Measurements from ENCODE around the gene STARD4. TPM values are rescaled to one million over a fixed set of nuclear protein-coding genes. Genes with fewer than 3 reads are reported as not detected.
A peak's percentile ranks its signal among the peaks of the same experiment; 100 is the strongest.

Gene STARD4
- total and polyA plus RNA-seq, 7 experiments from 2014 or later = 3.7 to 70.8 (median 12.3) TPM

- Mint-ChIP-seq H3K4me1 (peaks cover 17 to 47% (median 28%) of the 10 kb centered on the region in 7 donors), H3K27ac (peak overlapping the region in 3 of 9 donors; percentile 4 to 44 (median 17)), H3K36me3 (peaks cover 0 to 11% (median 0%) of the 10 kb centered on the region in 5 donors), H3K4me3 (peak overlapping the region in 5 of 10 donors; percentile 10 to 91 (median 27)), H3K27me3 (no peaks in the 10 kb centered on the region), H3K9me3 (no peaks in the 10 kb centered on the region)
- CTCF ChIA-PET = no interaction called here
- no peaks in the 10 kb centered on the region for H3K27me3 ChIP-seq (ENCODE audit: control insufficient read depth in 2 of 2, insufficient read depth in 2 of 2, low read length in 2 of 2)
- intact Hi-C loops (cut with micrococcal nuclease) = loop anchor here (5.0 to 10.0 kb wide), 8 partner anchors 359 to 2001 kb away; partner anchors contain the start of genes SLC25A46 (in 2 of the 2), DCP2 (in 1 of the 2), MAN2A1 (in 1 of the 2) and YTHDC2 (in 1 of the 2)
- no peak overlapping the region for H3K27ac ChIP-seq (ENCODE audit: low read depth, low read length)
- POLR2A ChIA-PET = no interaction called here
- no peak for ATAC-seq
- no peaks in the 10 kb centered on the region for H3K36me3 ChIP-seq (ENCODE audit: control insufficient read depth in 2 of 3, insufficient read depth in 3 of 3, low read length in 3 of 3)
- no peak for DNase-seq
- H3K9me3 ChIP-seq (ENCODE audit: control insufficient read depth in 2 of 3, low read length in 3 of 3) = no peaks in the 10 kb centered on the region
- H3K4me3 ChIP-seq (ENCODE audit: low read length) = no peak overlapping the region
- peaks cover 0 to 14% of the 10 kb centered on the region in 2 donors for H3K4me1 ChIP-seq (ENCODE audit: control insufficient read depth in 2 of 2, insufficient read depth in 2 of 2, low read length in 2 of 2)
These were observed 1.8 kb upstream of the STARD4 start for GRCh38 chr5:111514087-111514486.

GRCh38 chr5:111513131-111513520 lies 791 bp upstream of the STARD4 start:
- CTCF ChIA-PET = interaction anchor here (0.5 kb wide), 1 partner anchor 25 kb away, joined by 3 read pairs; no protein-coding TSS in a partner anchor
- H3K27me3 Mint-ChIP-seq = no peaks in the 10 kb centered on the region
- Histone ChIP-seq H3K4me1 (ENCODE audit: control insufficient read depth in 2 of 2, insufficient read depth in 2 of 2, low read length in 2 of 2) (peaks cover 0 to 14% of the 10 kb centered on the region in 2 donors), H3K27ac (ENCODE audit: low read depth, low read length) (peak overlapping the region; percentile 73), H3K36me3 (ENCODE audit: control insufficient read depth in 2 of 3, insufficient read depth in 3 of 3, low read length in 3 of 3) (no peaks in the 10 kb centered on the region), H3K27me3 (ENCODE audit: control insufficient read depth in 2 of 2, insufficient read depth in 2 of 2, low read length in 2 of 2) (no peaks in the 10 kb centered on the region), H3K9me3 (ENCODE audit: control insufficient read depth in 2 of 3, low read length in 3 of 3) (no peaks in the 10 kb centered on the region), H3K4me3 (ENCODE audit: low read length) (peak overlapping the region; percentile 81)
- H3K36me3 Mint-ChIP-seq = peaks cover 0 to 13% (median 0%) of the 10 kb centered on the region in 5 donors
- DNase-seq (peak in 2 of 9 donors; percentile 4 to 75), ATAC-seq (no peak)
- H3K4me1 Mint-ChIP-seq = peaks cover 17 to 52% (median 28%) of the 10 kb centered on the region in 7 donors
- POLR2A ChIA-PET = interaction anchor here (0.6 to 1.7 kb wide), 4 partner anchors 17 to 421 kb away, joined by 4 to 6 read pairs (median 5); partner anchors contain the start of gene WDR36
- peak overlapping the region; percentile 90 to 98 (median 94) for H3K27ac Mint-ChIP-seq
- H3K9me3 Mint-ChIP-seq = no peaks in the 10 kb centered on the region
- intact Hi-C loops (cut with micrococcal nuclease) = loop anchor here (2.0 to 10.0 kb wide), 9 partner anchors 288 to 2002 kb away; partner anchors contain the start of genes SLC25A46 (in 2 of the 2), CAMK4 (in 1 of the 2), DCP2 (in 1 of the 2) and MAN2A1 (in 1 of the 2)
- H3K4me3 Mint-ChIP-seq = peak overlapping the region; percentile 91 to 100 (median 98)

- Histone ChIP-seq H3K4me1 (ENCODE audit: control insufficient read depth in 2 of 2, insufficient read depth in 2 of 2, low read length in 2 of 2) (peaks cover 0 to 17% of the 10 kb centered on the region in 2 donors), H3K9me3 (ENCODE audit: control insufficient read depth in 2 of 3, low read length in 3 of 3) (no peaks in the 10 kb centered on the region), H3K36me3 (ENCODE audit: control insufficient read depth in 2 of 3, insufficient read depth in 3 of 3, low read length in 3 of 3) (no peaks in the 10 kb centered on the region), H3K27ac (ENCODE audit: low read depth, low read length) (peak overlapping the region; percentile 73), H3K27me3 (ENCODE audit: control insufficient read depth in 2 of 2, insufficient read depth in 2 of 2, low read length in 2 of 2) (no peaks in the 10 kb centered on the region), H3K4me3 (ENCODE audit: low read length) (peak overlapping the region; percentile 81)
- CTCF ChIA-PET = interaction anchor here (1.7 to 3.4 kb wide), 2 partner anchors 20 to 354 kb away, joined by 5 to 10 read pairs; no protein-coding TSS in a partner anchor
- Mint-ChIP-seq H3K9me3 (no peaks in the 10 kb centered on the region), H3K27ac (peak overlapping the region; percentile 90 to 98 (median 94)), H3K4me1 (peaks cover 17 to 56% (median 28%) of the 10 kb centered on the region in 7 donors), H3K27me3 (no peaks in the 10 kb centered on the region), H3K36me3 (peaks cover 0 to 15% (median 0%) of the 10 kb centered on the region in 5 donors), H3K4me3 (peak overlapping the region; percentile 91 to 100 (median 98))
- no peak for DNase-seq
- intact Hi-C loops (cut with micrococcal nuclease) = loop anchor here (1.0 to 10.0 kb wide), 17 partner anchors 8 to 2003 kb away; partner anchors contain the start of genes MAN2A1 (in 2 of the 2), NREP (in 2 of the 2), SLC25A46 (in 2 of the 2) and WDR36 (in 2 of the 2)
- no peak for ATAC-seq
- POLR2A ChIA-PET = interaction anchor here (0.7 to 1.7 kb wide), 7 partner anchors 12 to 1467 kb away, joined by 3 to 6 read pairs (median 4); partner anchors contain the start of gene WDR36
These were observed 432 bp downstream of the STARD4 start for GRCh38 chr5:111511831-111512374.

GRCh38 chr5:111511174-111511830 lies 1.0 kb downstream of the STARD4 start:
- H3K27ac ChIP-seq (ENCODE audit: low read depth, low read length) = peak overlapping the region; percentile 73
- H3K36me3 ChIP-seq (ENCODE audit: control insufficient read depth in 2 of 3, insufficient read depth in 3 of 3, low read length in 3 of 3) = no peaks in the 10 kb centered on the region
- H3K27me3 Mint-ChIP-seq = no peaks in the 10 kb centered on the region
- POLR2A ChIA-PET = interaction anchor here (0.6 to 1.2 kb wide), 6 partner anchors 11 to 1468 kb away, joined by 3 to 5 read pairs (median 4); partner anchors contain the start of gene WDR36
- H3K27ac Mint-ChIP-seq = peak overlapping the region; percentile 90 to 98 (median 94)
- no peak for DNase-seq
- H3K4me1 Mint-ChIP-seq = peaks cover 17 to 60% (median 28%) of the 10 kb centered on the region in 7 donors
- H3K36me3 Mint-ChIP-seq = peaks cover 0 to 15% (median 0%) of the 10 kb centered on the region in 5 donors
- peak overlapping the region; percentile 91 to 100 (median 98) for H3K4me3 Mint-ChIP-seq
- CTCF ChIA-PET = interaction anchor here (1.7 to 3.4 kb wide), 2 partner anchors 20 to 353 kb away, joined by 5 to 10 read pairs; no protein-coding TSS in a partner anchor
- ATAC-seq = no peak
- H3K9me3 Mint-ChIP-seq = no peaks in the 10 kb centered on the region
- intact Hi-C loops (cut with micrococcal nuclease) = loop anchor here (1.0 to 10.0 kb wide), 9 partner anchors 10 to 2003 kb away; partner anchors contain the start of genes SLC25A46 (in 2 of the 2), DCP2 (in 1 of the 2), MAN2A1 (in 1 of the 2) and YTHDC2 (in 1 of the 2)
- peaks cover 0 to 17% of the 10 kb centered on the region in 2 donors for H3K4me1 ChIP-seq (ENCODE audit: control insufficient read depth in 2 of 2, insufficient read depth in 2 of 2, low read length in 2 of 2)
- H3K9me3 ChIP-seq (ENCODE audit: control insufficient read depth in 2 of 3, low read length in 3 of 3) = no peaks in the 10 kb centered on the region
- no peaks in the 10 kb centered on the region for H3K27me3 ChIP-seq (ENCODE audit: control insufficient read depth in 2 of 2, insufficient read depth in 2 of 2, low read length in 2 of 2)
- peak overlapping the region; percentile 81 for H3K4me3 ChIP-seq (ENCODE audit: low read length)

- Mint-ChIP-seq H3K36me3 (peaks cover 0 to 16% (median 0%) of the 10 kb centered on the region in 5 donors), H3K9me3 (no peaks in the 10 kb centered on the region), H3K4me1 (peaks cover 17 to 65% (median 30%) of the 10 kb centered on the region in 7 donors), H3K27ac (peak overlapping the region in 2 of 9 donors; percentile 5 to 11), H3K27me3 (no peaks in the 10 kb centered on the region), H3K4me3 (peak overlapping the region in 1 of 10 donors; percentile 95)
- no peaks in the 10 kb centered on the region for H3K27me3 ChIP-seq (ENCODE audit: control insufficient read depth in 2 of 2, insufficient read depth in 2 of 2, low read length in 2 of 2)
- DNase-seq = no peak
- ATAC-seq = no peak
- no peaks in the 10 kb centered on the region for H3K9me3 ChIP-seq (ENCODE audit: control insufficient read depth in 2 of 3, low read length in 3 of 3)
- no peak overlapping the region for H3K27ac ChIP-seq (ENCODE audit: low read depth, low read length)
- CTCF ChIA-PET = no interaction called here
- POLR2A ChIA-PET = interaction anchor here (0.8 to 1.4 kb wide), 4 partner anchors 9 to 15 kb away, joined by 3 to 7 read pairs (median 4); no protein-coding TSS in a partner anchor
- no peaks in the 10 kb centered on the region for H3K36me3 ChIP-seq (ENCODE audit: control insufficient read depth in 2 of 3, insufficient read depth in 3 of 3, low read length in 3 of 3)
- peaks cover 0 to 17% of the 10 kb centered on the region in 2 donors for H3K4me1 ChIP-seq (ENCODE audit: control insufficient read depth in 2 of 2, insufficient read depth in 2 of 2, low read length in 2 of 2)
- H3K4me3 ChIP-seq (ENCODE audit: low read length) = no peak overlapping the region
- intact Hi-C loops (cut with micrococcal nuclease) = no loop called here
These were observed 3.2 kb downstream of the STARD4 start for GRCh38 chr5:111509119-111509518.

GRCh38 chr5:111507276-111507675 lies 5.1 kb downstream of the STARD4 start:
- peak overlapping the region in 1 of 10 donors; percentile 36 for H3K4me3 Mint-ChIP-seq
- H3K27ac ChIP-seq (ENCODE audit: low read depth, low read length) = no peak overlapping the region
- intact Hi-C loops (cut with micrococcal nuclease) = no loop called here
- no peaks in the 10 kb centered on the region for H3K27me3 ChIP-seq (ENCODE audit: control insufficient read depth in 2 of 2, insufficient read depth in 2 of 2, low read length in 2 of 2)
- H3K4me1 Mint-ChIP-seq = peaks cover 17 to 58% (median 22%) of the 10 kb centered on the region in 7 donors
- no peaks in the 10 kb centered on the region for H3K9me3 ChIP-seq (ENCODE audit: control insufficient read depth in 2 of 3, low read length in 3 of 3)
- H3K27me3 Mint-ChIP-seq = no peaks in the 10 kb centered on the region
- H3K36me3 ChIP-seq (ENCODE audit: control insufficient read depth in 2 of 3, insufficient read depth in 3 of 3, low read length in 3 of 3) = no peaks in the 10 kb centered on the region
- DNase-seq (no peak), ATAC-seq (no peak)
- peaks cover 0 to 20% (median 0%) of the 10 kb centered on the region in 5 donors for H3K36me3 Mint-ChIP-seq
- peaks cover 0 to 13% of the 10 kb centered on the region in 2 donors for H3K4me1 ChIP-seq (ENCODE audit: control insufficient read depth in 2 of 2, insufficient read depth in 2 of 2, low read length in 2 of 2)
- H3K9me3 Mint-ChIP-seq = no peaks in the 10 kb centered on the region
- POLR2A ChIA-PET = interaction anchor here (0.6 to 0.7 kb wide), 2 partner anchors 23 to 1813 kb away, joined by 3 to 7 read pairs; no protein-coding TSS in a partner anchor
- no peak overlapping the region for H3K4me3 ChIP-seq (ENCODE audit: low read length)
- H3K27ac Mint-ChIP-seq = peak overlapping the region in 1 of 9 donors; percentile 54
- CTCF ChIA-PET = interaction anchor here (0.8 to 1.0 kb wide), 2 partner anchors 24 to 29 kb away, joined by 3 read pairs; no protein-coding TSS in a partner anchor

All from naive thymus-derived CD4-positive, alpha-beta T cell (primary cell).